Body of pancreas (tissue), 4 donors: ENCODE results near the gene DNMT3A. TPM values are rescaled to one million over a fixed set of nuclear protein-coding genes. Genes with fewer than 3 reads are reported as not detected.

Experiments
- ATAC-seq: fragments of 150-250 bp; one replicate; pipeline ENCODE4 v1.9.1; 2016
- DNase-seq, 4 donors: peaks; one replicate each; pipeline ENCODE4 v3.0.0-alpha.2; 2019
- H3K27ac ChIP-seq, 4 donors: fragments of 200-600 bp; sonication (generic); 1 replicate in 3 of 4; 2 replicates in 1 of 4; pipeline versions ENCODE4 v1.5.1 to v1.6.1; 2016 to 2019; ENCODE audit warnings: mild to moderate bottlenecking in 1 of 4, mixed read lengths in 1 of 4, moderate library complexity in 1 of 4
- H3K27me3 ChIP-seq, 2 donors: fragments of 200-600 bp; sonication (generic); one replicate each; pipeline ENCODE4 v1.6.0; 2016; ENCODE audit warnings: mild to moderate bottlenecking in 1 of 2
- H3K36me3 ChIP-seq, 2 donors: fragments of 200-600 bp; sonication (generic); replicated peaks in 1 of 2; 2 replicates each; pipeline ENCODE4 v1.5.1; 2016; ENCODE audit warnings: low read depth in 2 of 2; ENCODE audit not compliant: insufficient read depth in 1 of 2
- H3K4me1 ChIP-seq: fragments of 200-600 bp; sonication (generic); one replicate; pipeline ENCODE4 v1.6.0; 2016
- H3K4me3 ChIP-seq, 2 donors: fragments of 200-600 bp; sonication (generic); 1 replicate in 1 of 2; 2 replicates in 1 of 2; pipeline ENCODE4 v1.5.1; 2016 to 2019
- H3K9me3 ChIP-seq, 3 donors: fragments of 200-600 bp; sonication (generic); 1 replicate in 2 of 3; 2 replicates in 1 of 3; pipeline ENCODE4 v1.5.1; 2016
- CTCF ChIP-seq, 7 experiments: fragments of 450-650 bp in 4 of 7; fragments of 200-600 bp in 3 of 7; sonication (generic) in 3 of 7; IDR thresholded peaks; one replicate each; pipeline ENCODE4 v1.5.1; 2016 to 2019; ENCODE audit warnings: antibody characterized with exemption in 7 of 7
- POLR2A ChIP-seq, 3 donors: fragments of 450-650 bp; IDR thresholded peaks; one replicate each; pipeline ENCODE4 v1.6.1; 2016; ENCODE audit warnings: antibody characterized with exemption in 3 of 3, mild to moderate bottlenecking in 2 of 3
- WGBS, 2 donors: methylation state at CpG; one replicate each; pipeline ENCODE4 v1.1.5; 2017; 5-methylcytosine and 5-hydroxymethylcytosine counted together
- intact Hi-C: fragments of 100-400 bp; cut with DNase I; formaldehyde crosslinking; loops from one replicate; pipeline ENCODE4 v1.15.1; 2023
- total RNA-seq, 2 donors: library from RNA; depleted of rRNA; stranded (reverse); fragments of >200 nt; gene quantifications; one replicate each; pipeline ENCODE4 v1.1.0, GENCODE V29; 2016

DNMT3A gene
- total RNA-seq, 2 donors from 2014 or later: 18.7 to 27.4 TPM

DNA sequence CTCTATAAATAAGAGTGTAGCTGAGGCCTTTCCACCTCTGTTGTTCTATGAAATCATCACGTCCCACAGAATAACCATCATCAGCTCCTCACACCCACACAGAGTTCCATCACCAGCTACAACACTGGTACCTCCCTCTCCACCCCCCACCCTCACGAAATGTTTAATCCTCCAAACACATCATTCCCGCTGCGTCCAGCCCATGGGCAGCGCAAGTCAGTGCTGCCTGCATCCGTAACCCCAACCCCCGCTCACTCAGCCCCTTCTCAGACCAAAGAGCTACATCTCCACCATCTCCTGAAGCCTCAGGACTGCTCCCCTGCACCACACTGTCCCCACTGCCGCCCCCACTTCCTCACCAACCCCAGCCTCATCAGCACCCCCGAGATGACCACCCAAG, 19.4 kb downstream of the DNMT3A start:
- H3K4me3 ChIP-seq: no peak overlapping the region
- H3K27ac ChIP-seq: no peak overlapping the region
- DNase-seq: no peak
- TF ChIP-seq CTCF (IDR thresholded peaks at IDR 0.05) (no peak), POLR2A (IDR thresholded peaks at IDR 0.05) (no peak)
- H3K27me3 ChIP-seq: no peaks in the 10 kb centered on the region
- intact Hi-C loops: no loop called here
- no peaks in the 10 kb centered on the region for H3K36me3 ChIP-seq
- 85 to 94% methylated on average over 9 of the region's 9 CpGs for WGBS, 2 donors
- H3K4me1 ChIP-seq: peaks cover 18% of the 10 kb centered on the region
- ATAC-seq: no peak
- no peaks in the 10 kb centered on the region for H3K9me3 ChIP-seq

- Histone ChIP-seq H3K27ac (no peak overlapping the region), H3K4me1 (peaks cover 28% of the 10 kb centered on the region), H3K27me3 (no peaks in the 10 kb centered on the region), H3K9me3 (no peaks in the 10 kb centered on the region), H3K36me3 (no peaks in the 10 kb centered on the region), H3K4me3 (no peak overlapping the region)
- no peak for ATAC-seq
- intact Hi-C loops: no loop called here
- TF ChIP-seq CTCF (IDR thresholded peaks at IDR 0.05) (no peak), POLR2A (IDR thresholded peaks at IDR 0.05) (no peak)
- 87 to 90% methylated on average over 3 of the region's 3 CpGs for WGBS, 2 donors
- DNase-seq: no peak
Observed at GRCh38 chr2:25320077-25320476, 21.6 kb downstream of the DNMT3A start.

DNA sequence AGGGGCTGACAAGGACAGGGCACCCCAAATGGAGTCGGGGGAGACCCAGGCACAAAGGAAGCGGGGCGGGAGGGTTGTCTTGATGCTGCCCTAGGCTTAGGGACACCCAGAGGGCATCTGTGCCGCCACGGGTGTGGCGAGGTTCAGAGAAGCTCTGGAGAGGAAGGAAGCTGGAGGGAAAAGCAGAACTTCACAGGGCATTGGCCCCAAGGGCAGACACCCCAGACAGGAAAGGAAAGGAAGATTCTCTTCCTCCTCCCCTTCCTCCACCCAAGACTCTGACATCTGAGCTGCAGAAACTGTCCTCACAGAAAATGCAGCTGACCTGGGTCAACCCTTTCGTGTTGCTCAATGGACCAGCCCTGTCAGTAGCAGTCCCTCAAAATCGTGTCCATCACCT, 25.6 kb downstream of the DNMT3A start:
- WGBS, 2 donors: 67 to 85% methylated on average over 8 of the region's 8 CpGs
- Histone ChIP-seq H3K4me3 (no peak overlapping the region), H3K27ac (peak overlapping the region in 1 of 4 donors; percentile 51), H3K36me3 (no peaks in the 10 kb centered on the region), H3K9me3 (no peaks in the 10 kb centered on the region), H3K4me1 (peaks cover 48% of the 10 kb centered on the region), H3K27me3 (no peaks in the 10 kb centered on the region)
- DNase-seq (peak in 1 of 4 donors; percentile 65), ATAC-seq (no peak)
- intact Hi-C loops: no loop called here
- TF ChIP-seq POLR2A (IDR thresholded peaks at IDR 0.05) (no peak), CTCF (IDR thresholded peaks at IDR 0.05) (no peak)

DNA sequence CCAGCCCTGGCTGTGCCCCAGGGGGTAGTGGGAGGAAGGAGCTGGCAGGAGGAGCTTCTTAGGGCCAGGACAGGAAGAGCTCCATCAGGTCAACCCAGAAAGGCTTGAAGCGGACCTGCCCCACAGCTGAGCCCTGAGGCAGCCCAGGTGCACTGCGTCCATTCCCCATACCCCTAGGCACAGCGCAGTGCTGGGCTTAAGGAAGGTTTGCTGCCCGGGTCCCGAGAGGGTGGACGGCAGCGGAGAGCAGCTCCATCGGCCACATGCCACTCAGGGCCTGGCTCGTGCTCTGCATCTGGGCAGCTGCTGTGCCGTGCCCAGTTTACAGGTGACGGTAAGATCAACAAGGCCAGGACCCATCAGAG, 26.4 kb downstream of the DNMT3A start:
- DNase-seq: no peak
- Histone ChIP-seq H3K4me3 (no peak overlapping the region), H3K27ac (peak overlapping the region in 2 of 4 donors; percentile 51 to 59), H3K27me3 (no peaks in the 10 kb centered on the region), H3K36me3 (no peaks in the 10 kb centered on the region), H3K4me1 (peaks cover 55% of the 10 kb centered on the region), H3K9me3 (no peaks in the 10 kb centered on the region)
- TF ChIP-seq POLR2A (IDR thresholded peaks at IDR 0.05) (no peak), CTCF (IDR thresholded peaks at IDR 0.05) (no peak)
- WGBS, 2 donors: 91 to 100% methylated on average over 1 to 11 of the region's 11 CpGs
- no peak for ATAC-seq
- intact Hi-C loops: no loop called here

DNA sequence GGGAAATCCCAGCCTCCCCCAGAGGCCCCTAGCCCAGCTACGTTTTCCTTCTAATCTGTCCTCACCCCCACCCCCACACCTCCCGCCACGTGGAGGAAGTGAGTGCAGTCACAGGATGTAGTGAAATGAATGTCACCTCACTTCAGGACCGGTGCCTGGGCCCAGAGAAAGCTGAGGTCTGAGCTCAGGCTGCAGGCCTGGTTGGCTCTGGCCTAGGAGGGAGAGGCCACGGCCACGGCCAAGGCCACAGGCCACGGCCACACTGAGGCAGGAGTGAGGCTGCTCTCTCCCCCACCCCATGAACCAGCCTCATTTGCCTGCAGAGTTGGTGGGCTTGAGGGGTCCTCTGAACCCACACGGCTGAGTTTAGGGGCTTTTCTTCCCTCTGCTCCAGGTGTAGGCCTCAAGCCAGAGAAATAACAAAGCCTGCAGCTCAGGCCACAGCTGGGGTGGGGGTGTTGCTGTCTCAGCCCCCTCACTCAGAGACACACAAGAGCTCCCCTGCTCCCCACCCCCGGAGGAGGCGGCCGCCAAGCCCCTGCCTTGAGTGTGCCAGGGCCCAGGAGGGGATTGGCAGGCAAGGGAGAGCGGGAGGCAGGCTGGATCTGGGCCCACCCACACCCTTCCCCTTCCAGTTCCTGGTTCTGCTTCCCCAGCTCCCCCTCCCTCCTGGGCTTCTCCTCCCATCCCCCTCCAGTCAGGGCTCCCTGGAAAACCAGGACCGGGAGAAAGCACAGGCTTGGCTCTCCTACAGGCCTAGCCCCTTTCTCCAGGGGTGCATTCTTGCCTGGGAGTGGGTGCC, 27.0 kb downstream of the DNMT3A start:
- Histone ChIP-seq H3K4me3 (no peak overlapping the region), H3K4me1 (peaks cover 60% of the 10 kb centered on the region), H3K27me3 (no peaks in the 10 kb centered on the region), H3K27ac (peak overlapping the region in 3 of 4 donors; percentile 45 to 59 (median 51)), H3K36me3 (no peaks in the 10 kb centered on the region), H3K9me3 (no peaks in the 10 kb centered on the region)
- ATAC-seq (no peak), DNase-seq (peak; percentile 42 to 71 (median 65))
- 47 to 57% methylated on average over 3 to 13 of the region's 13 CpGs for WGBS, 2 donors
- intact Hi-C loops: no loop called here
- TF ChIP-seq CTCF (IDR thresholded peaks at IDR 0.05) (no peak), POLR2A (IDR thresholded peaks at IDR 0.05) (no peak)
